HG02840 (cell line): ENCODE results near the gene THAP4.

ENCODE experiments used
- ATAC-seq: cut with Tn5 transposase; IDR thresholded peaks from one replicate; pipeline ENCODE4 v1.9.1; 2021; ENCODE audit warnings: mild to moderate bottlenecking, moderate library complexity, moderate number of reproducible peaks; ENCODE audit not compliant: unreplicated experiment, low FRiP score

THAP4 gene

GRCh38 chr2:241553512-241553830 lies 83.5 kb downstream of the THAP4 start:
- ATAC-seq = no peak

- ATAC-seq = no peak
These were observed 84.8 kb downstream of the THAP4 start for GRCh38 chr2:241551998-241552737.

- ATAC-seq = no peak
These were observed 85.4 kb downstream of the THAP4 start for GRCh38 chr2:241551599-241551997.

GRCh38 chr2:241550616-241551580 lies 86.1 kb downstream of the THAP4 start:
- no peak for ATAC-seq

GRCh38 chr2:241548451-241548835 lies 88.5 kb downstream of the THAP4 start:
- no peak for ATAC-seq

- ATAC-seq = no peak
These were observed 89.0 kb downstream of the THAP4 start for GRCh38 chr2:241547781-241548450.

- ATAC-seq = no peak
These were observed 90.0 kb downstream of the THAP4 start for GRCh38 chr2:241546771-241547498.

GRCh38 chr2:241545523-241546473 lies 91.2 kb downstream of the THAP4 start:
- no peak for ATAC-seq

GRCh38 chr2:241545106-241545505 lies 91.9 kb downstream of the THAP4 start:
- ATAC-seq = no peak

GRCh38 chr2:241542278-241542605 lies 94.7 kb downstream of the THAP4 start:
- no peak for ATAC-seq

- ATAC-seq = no peak
These were observed 95.2 kb downstream of the THAP4 start for GRCh38 chr2:241541564-241542277.

- ATAC-seq = no peak
These were observed 96.0 kb downstream of the THAP4 start for GRCh38 chr2:241540771-241541561.

GRCh38 chr2:241540401-241540770 lies 96.6 kb downstream of the THAP4 start:
- no peak for ATAC-seq

GRCh38 chr2:241539616-241540374 lies 97.2 kb downstream of the THAP4 start:
- no peak for ATAC-seq

GRCh38 chr2:241538838-241539615 lies 97.9 kb downstream of the THAP4 start:
- ATAC-seq = no peak

- ATAC-seq = no peak
These were observed 100.9 kb downstream of the THAP4 start for GRCh38 chr2:241535871-241536655.
